ENCODE results near the gene PHACTR1.
A peak's percentile ranks its signal among the peaks of the same experiment; 100 is the strongest.
"Not testable (repeated sequence)": the region's sequence is repeated elsewhere in the genome, so short reads cannot be mapped to it uniquely, and the experiment has no call there.

PHACTR1 gene

DNA sequence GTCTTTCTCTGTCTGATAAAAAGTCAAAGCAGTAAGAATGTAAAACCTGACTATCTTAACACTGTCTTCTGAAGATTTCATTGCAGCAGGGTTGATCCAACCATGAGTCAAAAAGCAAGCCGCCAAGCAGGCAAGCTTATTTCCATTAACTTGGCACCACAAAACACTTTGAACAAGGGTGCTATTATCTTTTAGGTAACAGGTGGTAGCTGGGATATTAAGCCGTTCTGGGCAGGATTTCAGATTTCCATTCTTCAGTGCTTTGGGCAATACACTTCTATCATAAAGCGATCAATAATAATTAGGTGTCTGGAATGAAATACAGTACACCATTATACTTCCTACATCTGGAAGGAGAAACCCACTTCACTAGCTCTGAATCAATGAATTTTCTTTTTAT lies 429.9 kb downstream of the PHACTR1 start:
- CTCF ChIA-PET: no interaction called here
- TF ChIP-seq HDGF (IDR thresholded peaks at IDR 0.05; ENCODE audit: borderline replicate concordance): no peak
- TF ChIP-seq ARNT (IDR thresholded peaks at IDR 0.05): no peak
- no peak for TF ChIP-seq BHLHE40 (IDR thresholded peaks at IDR 0.05; ENCODE audit: borderline replicate concordance)
- TF ChIP-seq FOXA1 (IDR thresholded peaks at IDR 0.05): no peak
- TF ChIP-seq CTBP1 (IDR thresholded peaks at IDR 0.05; ENCODE audit: borderline replicate concordance): no peak
- TF ChIP-seq ZNF384 (IDR thresholded peaks at IDR 0.05): no peak
- TF ChIP-seq SUZ12 (IDR thresholded peaks at IDR 0.05): no peak
- TF ChIP-seq FOXK2 (IDR thresholded peaks at IDR 0.05): no peak
- TF ChIP-seq, protein P1, sequence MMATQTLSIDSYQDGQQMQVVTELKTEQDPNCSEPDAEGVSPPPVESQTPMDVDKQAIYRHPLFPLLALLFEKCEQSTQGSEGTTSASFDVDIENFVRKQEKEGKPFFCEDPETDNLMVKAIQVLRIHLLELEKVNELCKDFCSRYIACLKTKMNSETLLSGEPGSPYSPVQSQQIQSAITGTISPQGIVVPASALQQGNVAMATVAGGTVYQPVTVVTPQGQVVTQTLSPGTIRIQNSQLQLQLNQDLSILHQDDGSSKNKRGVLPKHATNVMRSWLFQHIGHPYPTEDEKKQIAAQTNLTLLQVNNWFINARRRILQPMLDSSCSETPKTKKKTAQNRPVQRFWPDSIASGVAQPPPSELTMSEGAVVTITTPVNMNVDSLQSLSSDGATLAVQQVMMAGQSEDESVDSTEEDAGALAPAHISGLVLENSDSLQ (IDR thresholded peaks at IDR 0.05): no peak
- no peak for TF ChIP-seq ELF4 (IDR thresholded peaks at IDR 0.05)
- TF ChIP-seq SP1 (IDR thresholded peaks at IDR 0.05): no peak
- TF ChIP-seq L3MBTL2 (conservative IDR thresholded peaks at IDR 0.05): no peak
- TF ChIP-seq TARDBP (IDR thresholded peaks at IDR 0.05): no peak
- TF ChIP-seq LEF1 (IDR thresholded peaks at IDR 0.05; ENCODE audit: borderline replicate concordance): no peak
- no peak for TF ChIP-seq NFRKB (IDR thresholded peaks at IDR 0.05)
- no peak for TF ChIP-seq FOXM1 (IDR thresholded peaks at IDR 0.05; ENCODE audit: borderline replicate concordance)
- DNase-seq (ENCODE audit: extremely low spot score): no peak
- POLR2A ChIA-PET: no interaction called here

DNA sequence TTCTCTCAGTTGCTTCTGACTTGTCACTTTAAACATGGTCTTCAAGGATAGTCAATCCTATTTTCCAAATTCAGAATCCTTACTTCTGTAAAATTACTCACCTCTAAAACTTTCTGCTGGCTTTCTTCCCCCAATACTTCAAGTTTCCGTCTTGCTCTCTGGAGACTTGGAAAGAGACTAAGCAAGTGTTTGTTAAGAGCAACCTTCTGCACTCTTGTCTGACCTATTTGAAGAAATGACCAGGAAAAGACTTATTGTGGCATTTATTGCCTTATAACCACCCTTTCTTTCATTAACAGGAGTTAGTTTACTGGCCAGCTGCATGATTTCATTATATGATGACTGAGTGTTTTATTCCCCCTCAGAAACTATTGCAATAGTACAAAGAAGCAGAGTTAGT lies 430.8 kb downstream of the PHACTR1 start:
- TF ChIP-seq, protein P1 (IDR thresholded peaks at IDR 0.05): 0 out of 2 replicates have a peak, but pooled peaks have one; percentile 12
- TF ChIP-seq SP1 (IDR thresholded peaks at IDR 0.05) (no peak), FOXK2 (IDR thresholded peaks at IDR 0.05) (no peak)
- ChIA-PET CTCF (no interaction called here), POLR2A (no interaction called here)
- DNase-seq (ENCODE audit: extremely low spot score): no peak

DNA sequence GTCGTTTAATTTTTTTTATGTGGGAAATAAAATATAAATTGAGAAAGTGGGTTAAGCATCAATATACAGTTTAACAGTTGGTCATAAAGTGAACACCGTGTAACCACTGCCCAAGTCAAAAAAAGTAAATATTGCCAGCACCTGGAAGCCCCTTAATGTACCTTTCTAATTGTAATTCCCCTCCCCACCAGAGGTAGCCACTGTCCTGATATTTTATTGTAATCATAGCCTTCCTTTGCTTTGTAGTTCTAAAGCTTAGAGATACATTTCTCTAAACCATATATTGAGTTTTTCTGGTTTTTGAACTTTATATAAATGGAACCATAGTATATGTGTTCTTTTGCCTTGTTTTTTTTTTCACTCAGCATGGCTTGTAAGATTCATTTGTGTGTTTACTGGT lies 431.2 kb downstream of the PHACTR1 start:
- CTCF ChIA-PET: interaction anchor here (0.6 kb wide), 1 partner anchor 129 kb away, joined by 3 read pairs; no protein-coding TSS in a partner anchor
- DNase-seq (ENCODE audit: extremely low spot score): no peak
- POLR2A ChIA-PET: no interaction called here
- TF ChIP-seq ZNF384 (IDR thresholded peaks at IDR 0.05): 0 out of 2 replicates have a peak, but pooled peaks have one; percentile 12
- TF ChIP-seq NFRKB (IDR thresholded peaks at IDR 0.05): no peak

DNA sequence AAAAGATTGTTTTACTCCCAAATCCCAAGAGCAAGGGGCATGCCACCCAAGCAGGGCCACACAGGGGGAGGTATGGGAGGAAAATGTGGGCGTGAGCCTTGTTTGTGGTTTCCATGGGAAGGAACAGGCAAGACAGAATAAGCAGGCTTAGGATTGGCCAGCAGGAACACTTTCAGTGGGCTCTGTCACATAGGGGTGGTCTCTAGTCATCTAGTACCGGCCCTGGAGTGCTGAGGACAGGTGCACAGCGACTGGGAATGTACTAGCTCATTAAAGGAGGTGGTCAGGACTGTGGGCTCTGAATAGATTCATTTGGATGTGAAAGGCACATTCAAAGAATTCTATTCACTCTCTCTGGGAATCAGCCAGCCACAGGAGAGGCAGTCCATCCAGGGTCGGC lies 436.2 kb downstream of the PHACTR1 start:
- no peak for TF ChIP-seq SP1 (IDR thresholded peaks at IDR 0.05)
- DNase-seq (ENCODE audit: extremely low spot score): no peak
- POLR2A ChIA-PET: no interaction called here
- CTCF ChIA-PET: no interaction called here

DNA sequence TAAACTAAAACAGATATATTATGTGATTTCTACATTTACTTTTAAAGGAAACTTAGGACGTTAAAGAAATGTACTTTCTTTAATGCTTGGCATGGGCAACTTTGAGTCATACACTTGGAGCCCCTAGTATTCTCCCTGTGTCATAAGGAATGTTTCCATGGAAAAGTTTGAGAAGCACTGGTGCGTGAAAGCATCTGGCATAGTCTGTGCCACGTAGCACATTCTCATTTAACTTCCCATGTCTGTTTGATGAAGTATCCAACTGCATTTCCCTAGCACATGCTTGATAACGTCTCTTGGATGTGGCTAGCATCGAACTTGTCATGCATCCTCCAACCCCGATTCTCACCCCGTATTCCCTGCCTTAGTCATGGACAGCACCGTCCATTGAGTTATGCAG lies 439.8 kb downstream of the PHACTR1 start:
- no peak for DNase-seq (ENCODE audit: extremely low spot score)
- POLR2A ChIA-PET: no interaction called here
- CTCF ChIA-PET: no interaction called here
- TF ChIP-seq ARNT (IDR thresholded peaks at IDR 0.05) (no peak), ZNF384 (IDR thresholded peaks at IDR 0.05) (no peak), FOXK2 (IDR thresholded peaks at IDR 0.05) (no peak), BHLHE40 (IDR thresholded peaks at IDR 0.05; ENCODE audit: borderline replicate concordance) (no peak), ELF4 (IDR thresholded peaks at IDR 0.05) (no peak), NFRKB (IDR thresholded peaks at IDR 0.05) (no peak), FOXA1 (IDR thresholded peaks at IDR 0.05) (no peak), LEF1 (IDR thresholded peaks at IDR 0.05; ENCODE audit: borderline replicate concordance) (no peak), TARDBP (IDR thresholded peaks at IDR 0.05) (no peak), L3MBTL2 (conservative IDR thresholded peaks at IDR 0.05) (no peak), CTBP1 (IDR thresholded peaks at IDR 0.05; ENCODE audit: borderline replicate concordance) (no peak), SP1 (IDR thresholded peaks at IDR 0.05) (no peak), SUZ12 (IDR thresholded peaks at IDR 0.05) (no peak), FOXM1 (IDR thresholded peaks at IDR 0.05; ENCODE audit: borderline replicate concordance) (no peak), HDGF (IDR thresholded peaks at IDR 0.05; ENCODE audit: borderline replicate concordance) (no peak)
- TF ChIP-seq, protein P1 (IDR thresholded peaks at IDR 0.05): no peak

DNA sequence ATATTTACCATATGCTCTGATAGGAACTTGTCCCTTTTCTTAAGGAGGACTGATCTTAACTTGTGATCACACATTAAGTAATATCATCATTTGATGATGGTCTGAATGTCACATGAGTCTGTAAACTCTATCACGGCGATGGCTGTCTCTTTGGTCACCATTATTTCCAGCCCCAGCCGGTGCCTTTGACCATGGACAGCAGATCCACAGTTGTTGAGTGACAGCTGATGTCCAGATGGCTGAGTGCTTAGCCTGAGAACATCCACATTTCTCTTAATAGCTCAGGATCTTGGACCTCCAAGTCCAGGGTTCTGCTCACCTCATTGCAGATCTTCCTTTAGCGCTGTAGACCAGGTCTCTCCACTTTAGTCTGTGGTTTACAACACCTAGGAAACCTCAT lies 440.7 kb downstream of the PHACTR1 start:
- no peak for DNase-seq (ENCODE audit: extremely low spot score)
- CTCF ChIA-PET: no interaction called here

DNA sequence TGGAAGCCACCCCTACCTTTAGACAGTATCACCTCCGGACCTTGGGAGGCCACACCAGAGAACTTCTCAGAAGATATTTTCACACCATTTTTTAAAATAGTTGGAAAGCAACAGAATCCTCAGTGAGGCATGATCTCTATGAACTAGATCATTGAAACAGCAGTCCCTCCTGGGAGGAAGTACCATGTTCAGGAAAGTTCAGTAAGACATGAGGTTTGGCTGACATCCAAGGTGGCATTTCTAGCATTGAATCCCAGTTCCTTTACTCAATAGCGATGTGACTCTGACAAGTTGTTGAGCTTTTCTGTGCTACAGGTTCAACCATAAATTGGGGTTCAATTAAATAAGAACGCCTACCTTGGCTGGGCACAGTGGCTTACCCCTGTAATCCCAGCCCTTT lies 442.7 kb downstream of the PHACTR1 start:
- DNase-seq (ENCODE audit: extremely low spot score): no peak
- CTCF ChIA-PET: interaction anchor here (0.7 kb wide), 1 partner anchor 970 kb away, joined by 3 read pairs; no protein-coding TSS in a partner anchor
- POLR2A ChIA-PET: no interaction called here
- TF ChIP-seq BHLHE40 (IDR thresholded peaks at IDR 0.05; ENCODE audit: borderline replicate concordance) (no peak), ZNF384 (IDR thresholded peaks at IDR 0.05) (no peak), NFRKB (IDR thresholded peaks at IDR 0.05) (no peak), FOXK2 (IDR thresholded peaks at IDR 0.05) (no peak), CTBP1 (IDR thresholded peaks at IDR 0.05; ENCODE audit: borderline replicate concordance) (no peak), FOXM1 (IDR thresholded peaks at IDR 0.05; ENCODE audit: borderline replicate concordance) (no peak), L3MBTL2 (conservative IDR thresholded peaks at IDR 0.05) (no peak), FOXA1 (IDR thresholded peaks at IDR 0.05) (no peak), LEF1 (IDR thresholded peaks at IDR 0.05; ENCODE audit: borderline replicate concordance) (no peak), TARDBP (IDR thresholded peaks at IDR 0.05) (no peak), HDGF (IDR thresholded peaks at IDR 0.05; ENCODE audit: borderline replicate concordance) (no peak), SUZ12 (IDR thresholded peaks at IDR 0.05) (no peak), ELF4 (IDR thresholded peaks at IDR 0.05) (no peak), ARNT (IDR thresholded peaks at IDR 0.05) (no peak), SP1 (IDR thresholded peaks at IDR 0.05) (no peak)
- TF ChIP-seq, protein P1 (IDR thresholded peaks at IDR 0.05): no peak

More for the DNA sequence above, 440.7 kb downstream of the PHACTR1 start:
- TF ChIP-seq HDGF (IDR thresholded peaks at IDR 0.05; ENCODE audit: borderline replicate concordance) (no peak), FOXA1 (IDR thresholded peaks at IDR 0.05) (no peak)
- POLR2A ChIA-PET: no interaction called here

DNA sequence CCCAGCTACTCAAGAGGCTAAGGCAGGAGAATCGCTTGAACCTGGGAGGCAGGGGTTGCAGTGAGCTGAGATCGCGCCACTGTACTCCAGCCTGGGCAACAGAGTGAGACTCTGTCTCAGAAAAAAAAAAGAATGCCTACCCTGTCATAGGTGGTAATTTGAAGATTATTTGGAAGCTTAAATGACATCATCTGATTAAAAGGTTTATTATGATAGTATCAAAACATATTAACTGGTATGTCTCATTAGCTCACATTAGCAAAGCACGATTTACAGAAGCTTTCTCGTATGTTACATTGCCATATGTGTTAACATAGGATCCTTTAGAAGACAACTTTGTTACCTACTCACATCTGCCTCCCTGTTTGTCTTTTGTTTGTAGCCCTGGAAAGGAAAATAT lies 443.3 kb downstream of the PHACTR1 start:
- CTCF ChIA-PET: interaction anchor here (0.6 kb wide), 1 partner anchor 1990 kb away, joined by 3 read pairs; no protein-coding TSS in a partner anchor
- POLR2A ChIA-PET; DNase-seq (ENCODE audit: extremely low spot score): not testable (repeated sequence)
